ENCODE results near the gene HSPA12A.

- TF ChIP-seq, protein P1, sequence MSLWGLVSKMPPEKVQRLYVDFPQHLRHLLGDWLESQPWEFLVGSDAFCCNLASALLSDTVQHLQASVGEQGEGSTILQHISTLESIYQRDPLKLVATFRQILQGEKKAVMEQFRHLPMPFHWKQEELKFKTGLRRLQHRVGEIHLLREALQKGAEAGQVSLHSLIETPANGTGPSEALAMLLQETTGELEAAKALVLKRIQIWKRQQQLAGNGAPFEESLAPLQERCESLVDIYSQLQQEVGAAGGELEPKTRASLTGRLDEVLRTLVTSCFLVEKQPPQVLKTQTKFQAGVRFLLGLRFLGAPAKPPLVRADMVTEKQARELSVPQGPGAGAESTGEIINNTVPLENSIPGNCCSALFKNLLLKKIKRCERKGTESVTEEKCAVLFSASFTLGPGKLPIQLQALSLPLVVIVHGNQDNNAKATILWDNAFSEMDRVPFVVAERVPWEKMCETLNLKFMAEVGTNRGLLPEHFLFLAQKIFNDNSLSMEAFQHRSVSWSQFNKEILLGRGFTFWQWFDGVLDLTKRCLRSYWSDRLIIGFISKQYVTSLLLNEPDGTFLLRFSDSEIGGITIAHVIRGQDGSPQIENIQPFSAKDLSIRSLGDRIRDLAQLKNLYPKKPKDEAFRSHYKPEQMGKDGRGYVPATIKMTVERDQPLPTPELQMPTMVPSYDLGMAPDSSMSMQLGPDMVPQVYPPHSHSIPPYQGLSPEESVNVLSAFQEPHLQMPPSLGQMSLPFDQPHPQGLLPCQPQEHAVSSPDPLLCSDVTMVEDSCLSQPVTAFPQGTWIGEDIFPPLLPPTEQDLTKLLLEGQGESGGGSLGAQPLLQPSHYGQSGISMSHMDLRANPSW (CRISPR knock-in tag; IDR thresholded peaks at IDR 0.05), result no peak
- TF ChIP-seq, protein P2, sequence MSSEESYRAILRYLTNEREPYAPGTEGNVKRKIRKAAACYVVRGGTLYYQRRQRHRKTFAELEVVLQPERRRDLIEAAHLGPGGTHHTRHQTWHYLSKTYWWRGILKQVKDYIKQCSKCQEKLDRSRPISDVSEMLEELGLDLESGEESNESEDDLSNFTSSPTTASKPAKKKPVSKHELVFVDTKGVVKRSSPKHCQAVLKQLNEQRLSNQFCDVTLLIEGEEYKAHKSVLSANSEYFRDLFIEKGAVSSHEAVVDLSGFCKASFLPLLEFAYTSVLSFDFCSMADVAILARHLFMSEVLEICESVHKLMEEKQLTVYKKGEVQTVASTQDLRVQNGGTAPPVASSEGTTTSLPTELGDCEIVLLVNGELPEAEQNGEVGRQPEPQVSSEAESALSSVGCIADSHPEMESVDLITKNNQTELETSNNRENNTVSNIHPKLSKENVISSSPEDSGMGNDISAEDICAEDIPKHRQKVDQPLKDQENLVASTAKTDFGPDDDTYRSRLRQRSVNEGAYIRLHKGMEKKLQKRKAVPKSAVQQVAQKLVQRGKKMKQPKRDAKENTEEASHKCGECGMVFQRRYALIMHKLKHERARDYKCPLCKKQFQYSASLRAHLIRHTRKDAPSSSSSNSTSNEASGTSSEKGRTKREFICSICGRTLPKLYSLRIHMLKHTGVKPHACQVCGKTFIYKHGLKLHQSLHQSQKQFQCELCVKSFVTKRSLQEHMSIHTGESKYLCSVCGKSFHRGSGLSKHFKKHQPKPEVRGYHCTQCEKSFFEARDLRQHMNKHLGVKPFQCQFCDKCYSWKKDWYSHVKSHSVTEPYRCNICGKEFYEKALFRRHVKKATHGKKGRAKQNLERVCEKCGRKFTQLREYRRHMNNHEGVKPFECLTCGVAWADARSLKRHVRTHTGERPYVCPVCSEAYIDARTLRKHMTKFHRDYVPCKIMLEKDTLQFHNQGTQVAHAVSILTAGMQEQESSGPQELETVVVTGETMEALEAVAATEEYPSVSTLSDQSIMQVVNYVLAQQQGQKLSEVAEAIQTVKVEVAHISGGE (CRISPR knock-in tag; IDR thresholded peaks at IDR 0.05), result no peak
- TF ChIP-seq CHD4 (IDR thresholded peaks at IDR 0.05; ENCODE audit: insufficient read depth, insufficient replicate concordance, low read depth, low read length, poor library complexity, severe bottlenecking), result no peak
- TF ChIP-seq NBN (IDR thresholded peaks at IDR 0.05; ENCODE audit: low read depth), result no peak
- TF ChIP-seq ETS1 (conservative IDR thresholded peaks at IDR 0.05; ENCODE audit: control insufficient read depth, low read depth, low read length), result no peak
- TF ChIP-seq ZSCAN29 (IDR thresholded peaks at IDR 0.05), result no peak
- TF ChIP-seq MAFK (IDR thresholded peaks at IDR 0.05; ENCODE audit: low read length), result no peak
- no peak for TF ChIP-seq HDAC6 (IDR thresholded peaks at IDR 0.05; ENCODE audit: low read depth, low read length)
- no peak for TF ChIP-seq EGR1 (conservative IDR thresholded peaks at IDR 0.05)
- no peak for TF ChIP-seq MIER1 (IDR thresholded peaks at IDR 0.05; ENCODE audit: low read depth)
- no peak for TF ChIP-seq ZEB2 (IDR thresholded peaks at IDR 0.05)
- no peak for TF ChIP-seq ZNF561 (CRISPR knock-in tag; conservative IDR thresholded peaks at IDR 0.05)
- no peak for TF ChIP-seq HOMEZ (CRISPR knock-in tag; IDR thresholded peaks at IDR 0.05)
- TF ChIP-seq HCFC1 (IDR thresholded peaks at IDR 0.05; ENCODE audit: low read depth, low read length), result no peak
Observed at GRCh38 chr10:116636385-116636784, 106.0 kb downstream of the HSPA12A start.

Data from K562 (cell line).